Measurements from ENCODE around the gene KCNAB2.

KCNAB2 gene

GRCh38 chr1:6127587-6128163 is 82.0 kb downstream of the KCNAB2 start:
- peak; percentile 24 to 54 for DNase-seq (ENCODE audit: low read depth in 2 of 2)

- DNase-seq (ENCODE audit: low read depth in 2 of 2) = no peak
Measured at GRCh38 chr1:6128276-6129081, 82.8 kb downstream of the KCNAB2 start.

DNA sequence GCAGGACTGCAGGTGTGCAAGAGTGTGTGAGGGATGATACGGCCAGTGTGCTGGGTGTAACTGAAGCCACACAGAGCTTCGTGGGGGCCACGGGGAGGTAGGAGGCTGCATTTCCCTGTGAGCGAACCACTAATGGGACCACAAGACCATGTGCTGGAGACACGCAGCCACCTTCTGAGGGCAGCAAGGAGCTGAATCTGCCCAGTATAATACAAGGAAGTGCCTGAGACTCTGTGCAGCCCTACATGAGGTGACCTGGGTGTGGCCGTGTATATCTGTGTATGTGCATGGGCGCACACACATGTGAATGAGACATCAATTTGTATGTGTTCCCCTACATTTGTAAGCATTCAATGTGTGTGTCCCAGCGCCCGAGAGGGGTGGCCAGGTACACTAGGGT is 83.6 kb downstream of the KCNAB2 start:
- DNase-seq (ENCODE audit: low read depth in 2 of 2) = no peak

- DNase-seq (ENCODE audit: low read depth in 2 of 2) = no peak
Measured at GRCh38 chr1:6130036-6130435, 84.3 kb downstream of the KCNAB2 start.

GRCh38 chr1:6130596-6130995 is 84.9 kb downstream of the KCNAB2 start:
- no peak for DNase-seq (ENCODE audit: low read depth in 2 of 2)

- no peak for DNase-seq (ENCODE audit: low read depth in 2 of 2)
Measured at GRCh38 chr1:6131561-6131960, 85.9 kb downstream of the KCNAB2 start.

- no peak for DNase-seq (ENCODE audit: low read depth in 2 of 2)
Measured at GRCh38 chr1:6133146-6133895, 87.6 kb downstream of the KCNAB2 start.

GRCh38 chr1:6134206-6134605 is 88.5 kb downstream of the KCNAB2 start:
- no peak for DNase-seq (ENCODE audit: low read depth in 2 of 2)

GRCh38 chr1:6134741-6135510 is 89.2 kb downstream of the KCNAB2 start:
- no peak for DNase-seq (ENCODE audit: low read depth in 2 of 2)

DNA sequence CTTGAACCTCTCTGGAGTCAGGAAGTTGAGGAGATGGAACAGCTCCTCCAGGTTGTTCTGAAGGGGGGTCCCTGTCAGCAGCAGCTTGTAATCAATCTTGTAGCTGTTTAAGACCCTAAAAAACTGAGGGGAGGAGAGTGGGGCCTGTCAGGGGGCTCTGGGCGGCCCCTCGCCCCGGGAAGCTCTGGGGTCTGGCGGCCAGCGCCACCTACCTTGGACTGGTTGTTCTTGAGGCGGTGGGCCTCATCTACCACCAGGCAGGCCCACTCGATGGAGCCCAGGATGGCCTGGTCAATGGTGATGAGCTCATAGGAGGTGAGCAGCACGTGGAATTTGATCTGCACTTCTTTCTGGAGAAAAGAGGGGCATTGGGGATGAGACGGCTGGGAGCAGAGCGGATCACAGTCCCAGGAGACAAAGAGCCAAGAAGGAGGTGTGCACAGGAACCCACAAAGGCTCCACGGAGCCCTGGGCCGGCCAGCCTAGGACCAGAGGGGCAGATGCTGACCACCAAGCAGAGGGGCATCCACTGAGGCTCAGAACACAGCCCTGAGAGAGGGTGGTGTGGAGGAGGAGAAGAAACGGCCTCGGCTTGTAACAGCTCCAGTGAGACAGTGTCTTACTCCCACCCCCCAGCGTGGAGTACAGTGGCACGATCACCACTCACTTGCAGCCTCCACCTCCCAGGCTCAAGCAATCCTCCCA is 91.0 kb downstream of the KCNAB2 start:
- DNase-seq (ENCODE audit: low read depth in 2 of 2) = no peak

- no peak for DNase-seq (ENCODE audit: low read depth in 2 of 2)
Measured at GRCh38 chr1:6137758-6138157, 92.1 kb downstream of the KCNAB2 start.

- no peak for DNase-seq (ENCODE audit: low read depth in 2 of 2)
Measured at GRCh38 chr1:6140413-6140812, 94.7 kb downstream of the KCNAB2 start.

DNA sequence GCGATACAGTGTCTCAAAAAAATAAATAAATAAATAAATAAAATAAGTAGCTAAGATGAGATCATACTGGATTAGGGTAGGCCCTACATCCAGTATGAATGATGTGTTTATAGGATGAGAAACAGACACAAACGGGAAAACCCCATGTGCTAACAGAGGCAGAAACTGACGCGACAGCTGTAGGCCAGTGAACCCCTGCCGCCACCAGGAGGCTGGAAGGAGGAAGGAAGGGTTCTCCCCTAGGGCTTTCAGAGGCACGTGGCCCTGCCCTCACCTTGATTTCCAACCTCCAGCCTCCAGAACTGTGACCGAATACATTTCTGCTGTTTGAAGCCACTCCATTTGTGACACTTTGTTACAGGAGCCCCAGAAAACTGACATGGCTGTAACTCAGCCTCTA is 95.9 kb downstream of the KCNAB2 start:
- no peak for DNase-seq (ENCODE audit: low read depth in 2 of 2)

GRCh38 chr1:6142036-6142621 is 96.4 kb downstream of the KCNAB2 start:
- no peak for DNase-seq (ENCODE audit: low read depth in 2 of 2)

DNA sequence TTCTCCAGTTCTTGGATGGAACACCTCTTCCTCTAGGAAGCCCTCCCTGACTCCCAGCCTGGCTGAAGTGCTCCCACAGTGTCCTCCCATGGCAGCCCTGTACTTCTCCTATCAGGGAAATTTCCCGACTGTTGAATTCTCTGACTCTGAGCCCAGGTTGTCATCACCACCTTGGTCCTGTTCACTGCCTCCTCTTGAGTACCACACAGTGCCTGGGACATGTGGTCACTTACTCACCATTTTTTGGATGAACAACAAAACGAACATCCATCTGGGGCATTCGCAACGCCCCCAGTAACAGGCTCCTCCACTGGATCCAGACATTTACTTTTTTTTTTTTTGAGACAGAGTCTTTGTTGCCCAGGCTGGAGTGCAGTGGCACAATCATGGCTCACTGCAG is 97.0 kb downstream of the KCNAB2 start:
- no peak for DNase-seq (ENCODE audit: low read depth in 2 of 2)

DNA sequence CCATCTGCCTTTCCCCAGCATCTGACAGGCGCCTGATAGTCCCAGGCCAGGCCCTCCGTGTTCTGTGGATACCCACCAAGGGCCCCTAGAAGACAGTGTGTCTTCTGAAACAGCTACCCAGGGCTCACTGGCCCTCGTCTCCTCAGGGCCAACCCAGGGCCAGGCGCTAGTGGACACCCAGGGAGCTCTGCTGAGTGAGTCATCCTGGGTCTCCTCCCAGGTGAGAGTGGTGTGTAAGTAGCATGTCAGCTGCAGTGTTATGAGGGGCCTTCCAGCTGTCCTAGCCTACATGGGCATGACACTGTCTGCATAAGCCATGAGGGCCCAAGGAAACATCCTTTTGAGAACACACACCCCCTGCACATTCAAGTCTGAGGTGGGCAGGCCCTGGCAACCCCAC is 97.7 kb downstream of the KCNAB2 start:
- no peak for DNase-seq (ENCODE audit: low read depth in 2 of 2)

GRCh38 chr1:6144175-6144574 is 98.5 kb downstream of the KCNAB2 start:
- DNase-seq (ENCODE audit: low read depth in 2 of 2) = no peak

GRCh38 chr1:6144647-6145395 is 99.1 kb downstream of the KCNAB2 start:
- no peak for DNase-seq (ENCODE audit: low read depth in 2 of 2)

GRCh38 chr1:6145396-6145750 is 99.7 kb downstream of the KCNAB2 start:
- no peak for DNase-seq (ENCODE audit: low read depth in 2 of 2)

- no peak for DNase-seq (ENCODE audit: low read depth in 2 of 2)
Measured at GRCh38 chr1:6145864-6146410, 100.2 kb downstream of the KCNAB2 start.

Data from stimulated activated CD8-positive, alpha-beta memory T cell treated with anti-CD3 and anti-CD28 coated beads, Interleukin-2, amount 100 ng/mL, for 1 hour (primary cell).